OCI-LY1 (cell line): Measurements from ENCODE around the gene MAML1.

ENCODE experiments used
- H2AFZ ChIP-seq: fragments of 200-600 bp; sonication (generic), shearing (Covaris generic); 2 replicates; pipeline ENCODE4 v1.6.0; 2014; ENCODE audit warnings: antibody characterized with exemption, mild to moderate bottlenecking, low read length
- H3F3A ChIP-seq: fragments of 200-600 bp; sonication (generic), shearing (Covaris generic); 2 replicates; pipeline ENCODE4 v1.6.0; 2014; ENCODE audit warnings: mild to moderate bottlenecking, antibody characterized with exemption, low read length, moderate library complexity; ENCODE audit not compliant: insufficient read depth
- H3K27ac ChIP-seq: fragments of 200-600 bp; sonication (generic); 2 replicates; pipeline ENCODE4 v1.5.1; 2014; ENCODE audit warnings: low read length, mixed run types, mild to moderate bottlenecking, low read depth; ENCODE audit not compliant: poor library complexity, severe bottlenecking
- H3K27me3 ChIP-seq: fragments of 200-600 bp; sonication (generic); 2 replicates; pipeline ENCODE4 v1.6.0; 2014; ENCODE audit warnings: antibody characterized with exemption, mild to moderate bottlenecking, low read length, moderate library complexity; ENCODE audit not compliant: insufficient read depth
- H3K36me3 ChIP-seq: fragments of 200-600 bp; sonication (generic); 2 replicates; pipeline ENCODE4 v1.6.1; 2014; ENCODE audit warnings: mild to moderate bottlenecking, antibody characterized with exemption, low read length, moderate library complexity, mixed read lengths; ENCODE audit not compliant: insufficient read depth
- H3K4me1 ChIP-seq: fragments of 200-600 bp; sonication (generic); 2 replicates; pipeline ENCODE4 v1.5.1; 2014; ENCODE audit warnings: mild to moderate bottlenecking, low read length, moderate library complexity; ENCODE audit not compliant: insufficient read depth, severe bottlenecking
- H3K4me2 ChIP-seq: fragments of 200-600 bp; sonication (generic), shearing (Covaris generic); 2 replicates; pipeline ENCODE4 v1.6.1; 2014; ENCODE audit warnings: low read length
- H3K4me3 ChIP-seq: fragments of 200-600 bp; sonication (generic); 2 replicates; pipeline ENCODE4 v1.5.1; 2014; ENCODE audit warnings: low read length, low read depth, mild to moderate bottlenecking, mixed read lengths; ENCODE audit not compliant: poor library complexity, severe bottlenecking
- H3K79me2 ChIP-seq: fragments of 200-600 bp; shearing (Covaris generic); 2 replicates; pipeline ENCODE4 v1.6.1; 2016; ENCODE audit warnings: mixed run types, low read length, mixed read lengths; ENCODE audit not compliant: insufficient read depth
- H3K9ac ChIP-seq: fragments of 200-600 bp; sonication (generic), shearing (Covaris generic); 2 replicates; pipeline ENCODE4 v1.6.1; 2014; ENCODE audit warnings: mild to moderate bottlenecking, low read length, mixed read lengths
- H3K9me2 ChIP-seq: fragments of 200-600 bp; sonication (generic), shearing (Covaris generic); 2 replicates; pipeline ENCODE4 v1.6.1; 2014; ENCODE audit warnings: low read depth, mild to moderate bottlenecking, low read length, mixed read lengths
- H3K9me3 ChIP-seq: fragments of 200-600 bp; shearing (Covaris generic); 2 replicates; pipeline ENCODE4 v1.6.1; 2014; ENCODE audit warnings: low read length, mixed read lengths
- H4K20me1 ChIP-seq: fragments of 200-600 bp; sonication (generic), shearing (Covaris generic); 2 replicates; pipeline ENCODE4 v1.6.0; 2016; ENCODE audit warnings: mild to moderate bottlenecking, low read length; ENCODE audit not compliant: insufficient read depth
- EZH2 ChIP-seq: fragments of 200-600 bp; sonication (generic), shearing (Covaris generic); IDR thresholded peaks from 2 replicates; pipeline ENCODE4 v1.8.0; 2017; ENCODE audit warnings: borderline replicate concordance, mixed run types, mild to moderate bottlenecking, antibody characterized with exemption, low read length, moderate library complexity, mixed read lengths
- TF ChIP-seq, protein P1 (sequence below): fragments of 200-600 bp; sonication (generic), shearing (Covaris generic); IDR thresholded peaks from 2 replicates; pipeline ENCODE4 v1.5.1; 2017; ENCODE audit warnings: mild to moderate bottlenecking, antibody characterized with exemption, low read length, moderate library complexity, mixed read lengths

Gene MAML1

DNA sequence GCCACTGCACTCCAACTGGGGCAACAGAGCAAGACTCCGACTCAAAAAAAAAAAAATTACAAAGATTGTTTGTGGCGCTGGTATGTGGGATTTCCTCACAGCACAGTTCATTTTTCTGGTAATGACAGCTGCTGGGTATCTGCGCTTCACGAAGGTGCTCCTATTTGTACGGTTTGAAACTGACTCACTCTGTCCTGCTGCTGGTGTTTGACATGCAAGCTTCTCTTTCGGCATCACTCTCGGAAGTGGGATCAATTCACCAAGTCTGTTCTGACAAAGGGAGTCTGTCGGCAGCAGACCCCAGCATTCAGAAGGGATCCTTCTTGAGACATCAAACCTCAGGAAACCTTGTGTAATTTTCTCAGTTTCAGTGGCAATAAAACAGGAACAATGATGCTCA lies 26.3 kb downstream of the MAML1 start:
- Histone ChIP-seq H3K4me1 (peaks cover 35% of the 10 kb centered on the region), H3K36me3 (no peaks in the 10 kb centered on the region), H3K9ac (no peak overlapping the region), H3K27ac (no peak overlapping the region), H3K9me3 (no peaks in the 10 kb centered on the region), H3K79me2 (peaks cover 43% of the 10 kb centered on the region), H3K4me3 (no peak overlapping the region), H3K9me2 (no peaks in the 10 kb centered on the region), H4K20me1 (no peaks in the 10 kb centered on the region), H3F3A (no peaks in the 10 kb centered on the region), H2AFZ (no peak overlapping the region), H3K27me3 (no peaks in the 10 kb centered on the region), H3K4me2 (no peak overlapping the region)
- TF ChIP-seq EZH2: no peak
- TF ChIP-seq, protein P1, sequence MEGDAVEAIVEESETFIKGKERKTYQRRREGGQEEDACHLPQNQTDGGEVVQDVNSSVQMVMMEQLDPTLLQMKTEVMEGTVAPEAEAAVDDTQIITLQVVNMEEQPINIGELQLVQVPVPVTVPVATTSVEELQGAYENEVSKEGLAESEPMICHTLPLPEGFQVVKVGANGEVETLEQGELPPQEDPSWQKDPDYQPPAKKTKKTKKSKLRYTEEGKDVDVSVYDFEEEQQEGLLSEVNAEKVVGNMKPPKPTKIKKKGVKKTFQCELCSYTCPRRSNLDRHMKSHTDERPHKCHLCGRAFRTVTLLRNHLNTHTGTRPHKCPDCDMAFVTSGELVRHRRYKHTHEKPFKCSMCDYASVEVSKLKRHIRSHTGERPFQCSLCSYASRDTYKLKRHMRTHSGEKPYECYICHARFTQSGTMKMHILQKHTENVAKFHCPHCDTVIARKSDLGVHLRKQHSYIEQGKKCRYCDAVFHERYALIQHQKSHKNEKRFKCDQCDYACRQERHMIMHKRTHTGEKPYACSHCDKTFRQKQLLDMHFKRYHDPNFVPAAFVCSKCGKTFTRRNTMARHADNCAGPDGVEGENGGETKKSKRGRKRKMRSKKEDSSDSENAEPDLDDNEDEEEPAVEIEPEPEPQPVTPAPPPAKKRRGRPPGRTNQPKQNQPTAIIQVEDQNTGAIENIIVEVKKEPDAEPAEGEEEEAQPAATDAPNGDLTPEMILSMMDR: no peak

DNA sequence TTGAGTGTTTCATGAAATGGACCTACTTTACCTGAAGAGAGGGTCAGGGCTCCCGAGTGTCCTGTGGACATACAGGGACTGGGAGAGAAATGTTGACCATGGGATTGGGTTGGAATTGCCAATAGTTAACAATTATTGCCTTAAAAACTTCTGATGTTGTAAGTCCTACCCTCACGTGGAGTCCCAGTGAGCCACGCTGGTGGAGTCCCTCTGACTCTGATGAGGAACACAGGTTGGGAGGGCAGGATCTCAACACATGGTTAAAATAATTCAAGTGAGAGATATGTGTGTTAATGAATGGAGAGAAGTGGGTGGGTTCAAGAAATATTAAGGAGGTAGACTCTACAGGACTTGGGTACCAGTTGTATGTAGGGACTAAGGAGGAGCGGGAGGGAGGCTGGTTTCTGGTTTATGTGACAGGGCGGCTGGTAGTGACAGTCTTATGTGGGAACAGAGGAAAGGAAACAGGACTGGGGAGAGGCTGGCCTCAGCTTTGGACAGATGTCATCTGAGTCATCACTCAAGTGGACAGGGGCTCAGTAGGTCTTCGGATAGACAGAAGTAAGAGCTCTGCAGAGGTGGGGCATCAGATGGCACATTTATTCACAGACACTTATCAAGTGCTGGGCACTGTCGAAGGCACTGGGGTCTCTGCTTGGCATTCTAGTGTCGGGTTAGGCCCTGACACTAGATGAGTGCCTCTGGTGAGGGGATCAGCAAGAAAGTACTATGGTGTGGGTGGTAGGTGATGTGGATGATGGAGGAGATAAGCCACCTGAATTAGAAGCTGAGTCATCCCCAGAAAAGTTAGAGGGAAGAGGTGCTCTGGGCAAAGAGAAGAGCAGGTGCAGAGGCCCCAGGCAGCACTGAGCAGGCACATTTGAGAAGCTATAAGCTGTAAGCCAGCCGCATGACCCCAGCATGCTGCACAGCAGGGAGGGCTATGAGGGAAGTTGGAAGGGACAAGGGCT lies 27.2 kb downstream of the MAML1 start:
- TF ChIP-seq EZH2: no peak
- TF ChIP-seq, protein P1: no peak
- Histone ChIP-seq H3K9ac (no peak overlapping the region), H3K4me2 (no peak overlapping the region), H3K4me3 (no peak overlapping the region), H3K9me3 (no peaks in the 10 kb centered on the region), H3K9me2 (no peaks in the 10 kb centered on the region), H3K27ac (no peak overlapping the region), H3F3A (no peaks in the 10 kb centered on the region), H3K36me3 (no peaks in the 10 kb centered on the region), H3K4me1 (peaks cover 26% of the 10 kb centered on the region), H3K79me2 (peaks cover 42% of the 10 kb centered on the region), H2AFZ (no peak overlapping the region), H4K20me1 (no peaks in the 10 kb centered on the region), H3K27me3 (no peaks in the 10 kb centered on the region)

DNA sequence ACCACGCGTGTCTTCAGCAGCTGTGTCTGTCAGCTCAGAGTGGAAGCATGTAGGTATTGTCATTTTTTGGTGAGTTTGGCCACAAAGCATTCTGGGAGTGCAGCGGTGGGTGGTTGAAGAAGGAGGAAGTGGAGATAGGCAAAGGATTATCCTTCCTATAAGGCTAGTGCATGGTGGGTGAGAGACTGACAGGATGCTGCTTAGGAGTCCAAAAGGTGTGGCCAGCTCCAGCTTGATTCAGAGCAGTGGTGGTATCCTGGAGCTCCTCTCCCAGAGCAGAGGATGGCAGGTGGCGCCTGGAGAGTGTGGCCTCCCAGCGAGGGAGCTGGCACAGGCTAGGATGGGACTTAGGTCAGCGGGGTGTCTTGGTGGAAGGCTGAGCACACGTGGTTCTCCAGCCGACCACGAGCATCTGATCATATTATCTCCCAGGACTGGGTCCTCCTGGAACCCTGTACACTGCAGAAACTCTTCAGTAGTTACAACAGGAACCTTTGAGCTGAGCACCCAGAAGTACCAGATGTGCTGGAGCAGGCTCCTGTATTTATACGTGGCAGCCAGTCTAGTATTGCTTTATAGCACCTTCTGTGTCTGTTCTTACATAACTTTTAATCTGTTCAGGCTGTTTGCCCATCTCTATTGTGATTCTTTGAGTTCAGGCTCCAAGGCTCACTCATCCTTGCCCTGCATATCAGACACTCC lies 29.6 kb downstream of the MAML1 start:
- H3F3A ChIP-seq: no peaks in the 10 kb centered on the region
- H4K20me1 ChIP-seq: no peaks in the 10 kb centered on the region
- H3K4me2 ChIP-seq: peak overlapping the region; percentile 46
- no peak overlapping the region for H3K4me3 ChIP-seq
- H3K79me2 ChIP-seq: peaks cover 27% of the 10 kb centered on the region
- TF ChIP-seq, protein P1: no peak
- TF ChIP-seq EZH2: no peak
- no peaks in the 10 kb centered on the region for H3K27me3 ChIP-seq
- no peaks in the 10 kb centered on the region for H3K9me2 ChIP-seq
- peak overlapping the region; percentile 75 for H3K27ac ChIP-seq
- peaks cover 23% of the 10 kb centered on the region for H3K36me3 ChIP-seq
- no peaks in the 10 kb centered on the region for H3K9me3 ChIP-seq
- H3K9ac ChIP-seq: peak overlapping the region; percentile 41; the same call in 1 of the 2 replicates
- no peak overlapping the region for H2AFZ ChIP-seq
- H3K4me1 ChIP-seq: peaks cover 20% of the 10 kb centered on the region
